ENCODE results near the gene LGMN.
A peak's percentile ranks its signal among the peaks of the same experiment; 100 is the strongest.

LGMN gene

DNA sequence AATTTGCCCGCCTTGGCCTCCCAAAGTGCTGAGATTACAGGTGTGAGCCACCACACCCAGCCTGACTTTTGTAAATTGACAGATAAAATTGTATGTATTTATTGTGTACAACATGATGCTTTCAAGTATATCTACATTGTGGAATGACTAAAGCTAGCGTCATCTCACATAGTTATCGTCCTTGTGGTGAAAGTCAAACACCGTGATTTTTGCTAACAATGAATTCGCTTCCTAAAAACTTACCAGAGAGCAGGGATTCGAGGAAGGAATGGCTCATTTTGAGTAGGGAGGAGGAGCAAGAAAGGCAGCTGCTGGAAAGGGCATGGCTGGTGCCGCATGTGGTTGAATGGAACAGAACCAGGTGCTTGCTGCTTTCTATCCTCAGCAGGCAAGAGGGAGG is 85.4 kb downstream of the LGMN start:
- Histone ChIP-seq H3K9ac (ENCODE audit: low read length) (no peak overlapping the region), H4K12ac (ENCODE audit: low read depth, low read length) (no peak overlapping the region), H3K14ac (ENCODE audit: low read length) (no peak overlapping the region), H3K27ac (ENCODE audit: low read depth, low read length) (no peak overlapping the region), H2BK12ac (ENCODE audit: low read length) (no peak overlapping the region), H2AK5ac (ENCODE audit: low read length) (no peak overlapping the region), H3K79me1 (ENCODE audit: low read length) (no peaks in the 10 kb centered on the region), H3K4me1 (ENCODE audit: control insufficient read depth in 1 of 2, insufficient read depth in 2 of 2, low read length in 2 of 2) (no peaks in the 10 kb centered on the region), H3K4ac (ENCODE audit: low read depth, low read length) (no peak overlapping the region), H3K4me2 (ENCODE audit: low read length) (no peak overlapping the region), H3K36me3 (ENCODE audit: control insufficient read depth in 1 of 2, insufficient read depth in 2 of 2, low read length in 2 of 2) (peaks cover 18 to 24% of the 10 kb centered on the region in 2 experiments), H4K8ac (ENCODE audit: low read depth, low read length) (no peak overlapping the region), H3K9me3 (ENCODE audit: insufficient read depth, low read depth, low read length) (no peaks in the 10 kb centered on the region), H3K27me3 (ENCODE audit: insufficient read depth, low read length) (no peaks in the 10 kb centered on the region), H2AFZ (ENCODE audit: insufficient read depth, low read length, poor library complexity) (no peak overlapping the region), H4K91ac (ENCODE audit: low read depth, low read length) (no peak overlapping the region), H2BK5ac (ENCODE audit: low read depth, low read length, poor library complexity) (no peak overlapping the region), H3K23ac (ENCODE audit: low read length) (no peak overlapping the region), H3K18ac (ENCODE audit: low read length) (no peak overlapping the region), H3K4me3 (ENCODE audit: low read depth, low read length) (no peak overlapping the region), H2BK120ac (ENCODE audit: insufficient read depth, low read length, poor library complexity) (no peak overlapping the region), H3K79me2 (ENCODE audit: control insufficient read depth, insufficient read depth, low read length, poor library complexity) (no peaks in the 10 kb centered on the region)
- no peak for DNase-seq
- WGBS (ENCODE audit: extremely low coverage, insufficient coverage, insufficient read length) = no CpG with 5 or more reads among the region's 7 CpGs

DNA sequence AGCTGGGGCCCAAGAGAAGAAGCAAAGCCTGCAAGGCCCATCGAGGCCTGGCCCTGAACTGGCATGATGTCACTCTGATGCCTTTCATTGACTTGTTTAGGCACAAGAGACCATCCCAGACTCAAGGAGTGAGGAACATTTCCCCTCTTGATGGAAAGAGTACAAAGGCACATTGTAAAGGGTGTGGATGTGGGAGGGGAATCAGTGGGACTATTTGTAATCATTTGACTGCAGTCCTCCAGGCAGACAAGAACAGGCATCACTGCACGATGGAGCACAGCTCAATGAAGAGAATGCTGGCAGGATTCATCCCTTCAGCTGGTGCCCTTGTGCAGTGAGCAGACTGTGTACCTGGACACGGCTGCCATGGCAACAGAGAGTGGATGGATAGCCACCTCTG is 87.9 kb downstream of the LGMN start:
- no peak overlapping the region for H4K8ac ChIP-seq (ENCODE audit: low read depth, low read length)
- no peak overlapping the region for H3K27ac ChIP-seq (ENCODE audit: low read depth, low read length)
- no peaks in the 10 kb centered on the region for H3K79me2 ChIP-seq (ENCODE audit: control insufficient read depth, insufficient read depth, low read length, poor library complexity)
- peaks cover 0 to 4% of the 10 kb centered on the region in 2 experiments for H3K4me1 ChIP-seq (ENCODE audit: control insufficient read depth in 1 of 2, insufficient read depth in 2 of 2, low read length in 2 of 2)
- H3K4me2 ChIP-seq (ENCODE audit: low read length) = no peak overlapping the region
- H2AFZ ChIP-seq (ENCODE audit: insufficient read depth, low read length, poor library complexity) = no peak overlapping the region
- H4K91ac ChIP-seq (ENCODE audit: low read depth, low read length) = no peak overlapping the region
- H3K4ac ChIP-seq (ENCODE audit: low read depth, low read length) = no peak overlapping the region
- peaks cover 2% of the 10 kb centered on the region for H3K9me3 ChIP-seq (ENCODE audit: insufficient read depth, low read depth, low read length)
- no peak for DNase-seq
- no peak overlapping the region for H3K9ac ChIP-seq (ENCODE audit: low read length)
- peaks cover 13 to 22% of the 10 kb centered on the region in 2 experiments for H3K36me3 ChIP-seq (ENCODE audit: control insufficient read depth in 1 of 2, insufficient read depth in 2 of 2, low read length in 2 of 2)
- H3K27me3 ChIP-seq (ENCODE audit: insufficient read depth, low read length) = no peaks in the 10 kb centered on the region
- no peak overlapping the region for H2BK5ac ChIP-seq (ENCODE audit: low read depth, low read length, poor library complexity)
- H4K12ac ChIP-seq (ENCODE audit: low read depth, low read length) = no peak overlapping the region
- H3K14ac ChIP-seq (ENCODE audit: low read length) = no peak overlapping the region
- WGBS (ENCODE audit: extremely low coverage, insufficient coverage, insufficient read length) = no CpG with 5 or more reads among the region's 3 CpGs
- no peak overlapping the region for H2AK5ac ChIP-seq (ENCODE audit: low read length)
- no peaks in the 10 kb centered on the region for H3K79me1 ChIP-seq (ENCODE audit: low read length)
- H3K18ac ChIP-seq (ENCODE audit: low read length) = no peak overlapping the region
- no peak overlapping the region for H3K23ac ChIP-seq (ENCODE audit: low read length)
- H3K4me3 ChIP-seq (ENCODE audit: low read depth, low read length) = no peak overlapping the region
- H2BK120ac ChIP-seq (ENCODE audit: insufficient read depth, low read length, poor library complexity) = no peak overlapping the region
- H2BK12ac ChIP-seq (ENCODE audit: low read length) = no peak overlapping the region

DNA sequence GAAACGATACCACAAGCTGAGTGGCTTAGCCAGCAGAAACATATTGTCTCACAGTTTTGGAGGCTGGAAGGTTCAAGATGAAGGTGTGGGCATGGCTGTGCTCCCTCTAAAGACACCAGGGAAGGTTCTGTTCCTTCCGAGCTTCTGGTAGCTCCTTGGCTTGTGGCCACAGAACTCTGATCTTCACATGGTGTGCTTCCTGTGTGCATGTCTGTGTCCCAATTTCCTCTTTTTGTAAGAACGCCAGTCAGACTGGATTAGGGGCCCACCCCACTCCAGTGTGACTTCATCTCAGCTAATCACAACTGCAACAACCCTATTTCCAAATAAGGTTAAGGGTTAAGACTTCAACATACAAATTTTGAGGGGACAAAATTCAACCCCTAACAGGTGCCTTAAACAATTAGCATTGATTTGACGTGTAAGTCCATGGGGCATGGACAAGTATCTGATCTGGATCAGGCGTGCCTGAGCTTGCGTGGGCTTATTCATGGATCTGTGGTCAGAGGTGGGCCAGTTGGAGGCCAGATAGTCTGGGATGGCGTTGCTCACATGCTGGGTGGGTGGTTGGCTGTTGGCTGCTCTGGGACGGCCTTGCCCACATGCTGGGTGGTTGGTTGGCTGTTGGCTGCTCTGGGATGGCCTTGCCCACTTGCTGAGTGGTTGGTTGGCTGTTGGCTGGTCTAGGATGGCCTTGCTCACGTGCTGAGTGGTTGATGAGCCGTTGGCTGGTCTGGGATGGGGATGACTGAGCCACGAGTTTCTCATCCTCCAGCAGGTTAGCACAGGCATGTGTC is 88.5 kb downstream of the LGMN start:
- H3K79me2 ChIP-seq (ENCODE audit: control insufficient read depth, insufficient read depth, low read length, poor library complexity) = no peaks in the 10 kb centered on the region
- no peak overlapping the region for H2AK5ac ChIP-seq (ENCODE audit: low read length)
- H3K4ac ChIP-seq (ENCODE audit: low read depth, low read length) = no peak overlapping the region
- H3K14ac ChIP-seq (ENCODE audit: low read length) = no peak overlapping the region
- no peak overlapping the region for H3K9ac ChIP-seq (ENCODE audit: low read length)
- H3K79me1 ChIP-seq (ENCODE audit: low read length) = no peaks in the 10 kb centered on the region
- no peaks in the 10 kb centered on the region for H3K27me3 ChIP-seq (ENCODE audit: insufficient read depth, low read length)
- no peak overlapping the region for H2BK12ac ChIP-seq (ENCODE audit: low read length)
- peak in 1 of 2 donors; percentile 28 for DNase-seq
- H3K23ac ChIP-seq (ENCODE audit: low read length) = no peak overlapping the region
- no peak overlapping the region for H2AFZ ChIP-seq (ENCODE audit: insufficient read depth, low read length, poor library complexity)
- peaks cover 2% of the 10 kb centered on the region for H3K9me3 ChIP-seq (ENCODE audit: insufficient read depth, low read depth, low read length)
- H3K36me3 ChIP-seq (ENCODE audit: control insufficient read depth in 1 of 2, insufficient read depth in 2 of 2, low read length in 2 of 2) = peaks cover 13 to 22% of the 10 kb centered on the region in 2 experiments
- H4K91ac ChIP-seq (ENCODE audit: low read depth, low read length) = no peak overlapping the region
- no peak overlapping the region for H4K12ac ChIP-seq (ENCODE audit: low read depth, low read length)
- peaks cover 0 to 6% of the 10 kb centered on the region in 2 experiments for H3K4me1 ChIP-seq (ENCODE audit: control insufficient read depth in 1 of 2, insufficient read depth in 2 of 2, low read length in 2 of 2)
- no CpG with 5 or more reads among the region's 11 CpGs for WGBS (ENCODE audit: extremely low coverage, insufficient coverage, insufficient read length)
- H3K27ac ChIP-seq (ENCODE audit: low read depth, low read length) = no peak overlapping the region
- H2BK120ac ChIP-seq (ENCODE audit: insufficient read depth, low read length, poor library complexity) = no peak overlapping the region
- H3K4me2 ChIP-seq (ENCODE audit: low read length) = no peak overlapping the region
- H2BK5ac ChIP-seq (ENCODE audit: low read depth, low read length, poor library complexity) = no peak overlapping the region
- H3K4me3 ChIP-seq (ENCODE audit: low read depth, low read length) = no peak overlapping the region
- no peak overlapping the region for H3K18ac ChIP-seq (ENCODE audit: low read length)
- no peak overlapping the region for H4K8ac ChIP-seq (ENCODE audit: low read depth, low read length)

DNA sequence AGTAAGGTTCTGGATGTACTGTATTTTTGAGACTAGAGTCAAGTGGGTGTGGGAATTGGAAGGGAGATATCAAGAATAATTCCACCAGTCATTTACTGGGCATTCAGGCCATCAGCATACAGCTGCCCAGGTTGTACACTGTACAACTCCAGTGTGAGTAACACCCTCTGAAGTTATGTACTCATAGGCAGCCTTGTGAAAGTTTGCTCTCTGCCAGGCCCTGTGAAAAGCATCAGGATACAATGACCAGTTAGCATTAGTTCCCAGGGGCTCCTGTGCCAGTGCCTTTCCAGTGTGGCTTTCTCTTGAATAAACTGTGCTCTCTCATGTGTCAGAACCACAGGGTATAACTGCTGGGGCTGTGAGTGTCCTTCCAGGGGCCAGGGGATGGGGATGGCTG is 89.7 kb downstream of the LGMN start:
- Histone ChIP-seq H3K4ac (ENCODE audit: low read depth, low read length) (no peak overlapping the region), H3K4me3 (ENCODE audit: low read depth, low read length) (no peak overlapping the region), H3K9ac (ENCODE audit: low read length) (no peak overlapping the region), H2AFZ (ENCODE audit: insufficient read depth, low read length, poor library complexity) (no peak overlapping the region), H3K27ac (ENCODE audit: low read depth, low read length) (no peak overlapping the region), H3K27me3 (ENCODE audit: insufficient read depth, low read length) (no peaks in the 10 kb centered on the region), H2BK12ac (ENCODE audit: low read length) (no peak overlapping the region), H3K18ac (ENCODE audit: low read length) (no peak overlapping the region), H3K14ac (ENCODE audit: low read length) (no peak overlapping the region), H3K79me1 (ENCODE audit: low read length) (no peaks in the 10 kb centered on the region), H2BK5ac (ENCODE audit: low read depth, low read length, poor library complexity) (no peak overlapping the region), H4K12ac (ENCODE audit: low read depth, low read length) (no peak overlapping the region), H3K4me1 (ENCODE audit: control insufficient read depth in 1 of 2, insufficient read depth in 2 of 2, low read length in 2 of 2) (peaks cover 0 to 6% of the 10 kb centered on the region in 2 experiments), H4K91ac (ENCODE audit: low read depth, low read length) (no peak overlapping the region), H3K79me2 (ENCODE audit: control insufficient read depth, insufficient read depth, low read length, poor library complexity) (no peaks in the 10 kb centered on the region), H4K8ac (ENCODE audit: low read depth, low read length) (no peak overlapping the region), H3K36me3 (ENCODE audit: control insufficient read depth in 1 of 2, insufficient read depth in 2 of 2, low read length in 2 of 2) (peaks cover 13 to 22% of the 10 kb centered on the region in 2 experiments), H3K23ac (ENCODE audit: low read length) (no peak overlapping the region), H3K9me3 (ENCODE audit: insufficient read depth, low read depth, low read length) (peaks cover 2% of the 10 kb centered on the region), H3K4me2 (ENCODE audit: low read length) (no peak overlapping the region), H2BK120ac (ENCODE audit: insufficient read depth, low read length, poor library complexity) (no peak overlapping the region), H2AK5ac (ENCODE audit: low read length) (no peak overlapping the region)
- DNase-seq = no peak
